ENCODE measurements around the gene SH3BGRL2.

The SH3BGRL2 gene

GRCh38 chr6:79605968-79606764 is 25.0 kb upstream of the SH3BGRL2 start:
- Histone ChIP-seq H4K20me1 (ENCODE audit: insufficient read depth, low read length) (no peaks in the 10 kb centered on the region), H3K27me3 (ENCODE audit: low read depth, low read length) (no peaks in the 10 kb centered on the region), H3K4me3 (ENCODE audit: low read length) (no peak overlapping the region), H3K27ac (ENCODE audit: low read length) (no peak overlapping the region), H3K4me2 (ENCODE audit: low read length) (no peak overlapping the region), H2AFZ (ENCODE audit: low read depth, low read length) (no peak overlapping the region), H3K9me3 (ENCODE audit: insufficient read depth, low read length) (no peaks in the 10 kb centered on the region), H3K9ac (ENCODE audit: low read length) (no peak overlapping the region), H3K4me1 (ENCODE audit: low read length) (no peaks in the 10 kb centered on the region), H3K79me2 (ENCODE audit: low read length) (no peaks in the 10 kb centered on the region), H3K36me3 (replicated peaks; ENCODE audit: low read depth, low read length) (no peaks in the 10 kb centered on the region)
- TF ChIP-seq EZH2phosphoT487 (IDR thresholded peaks at IDR 0.05; ENCODE audit: low read depth), result no peak
- no peak for TF ChIP-seq CTCF (IDR thresholded peaks at IDR 0.05; ENCODE audit: low read depth, low read length)

DNA sequence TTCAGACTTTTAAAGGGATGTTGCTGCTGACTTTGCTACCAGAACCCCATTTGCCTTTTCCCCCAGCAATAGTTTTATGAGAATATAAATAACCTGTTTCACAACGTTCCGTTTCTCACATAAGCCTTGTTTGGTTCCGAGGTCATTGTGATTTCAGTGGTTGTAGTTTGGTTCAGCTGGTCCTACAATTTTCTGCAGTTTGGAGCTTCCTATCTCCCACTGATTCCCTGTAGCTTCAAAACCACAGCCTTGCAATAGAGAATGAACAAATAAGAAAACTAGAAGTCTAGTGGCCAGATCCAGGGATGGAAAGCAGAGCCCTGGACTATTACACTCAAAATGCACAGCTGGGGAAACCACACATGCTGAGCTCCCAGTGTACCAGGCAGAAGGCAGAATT is 24.1 kb upstream of the SH3BGRL2 start:
- Histone ChIP-seq H3K9me3 (ENCODE audit: insufficient read depth, low read length) (no peaks in the 10 kb centered on the region), H3K4me3 (ENCODE audit: low read length) (no peak overlapping the region), H3K36me3 (replicated peaks; ENCODE audit: low read depth, low read length) (no peaks in the 10 kb centered on the region), H3K27ac (ENCODE audit: low read length) (no peak overlapping the region), H3K9ac (ENCODE audit: low read length) (no peak overlapping the region), H4K20me1 (ENCODE audit: insufficient read depth, low read length) (no peaks in the 10 kb centered on the region), H2AFZ (ENCODE audit: low read depth, low read length) (no peak overlapping the region), H3K79me2 (ENCODE audit: low read length) (no peaks in the 10 kb centered on the region), H3K4me2 (ENCODE audit: low read length) (no peak overlapping the region), H3K27me3 (ENCODE audit: low read depth, low read length) (no peaks in the 10 kb centered on the region), H3K4me1 (ENCODE audit: low read length) (no peaks in the 10 kb centered on the region)
- TF ChIP-seq EZH2phosphoT487 (IDR thresholded peaks at IDR 0.05; ENCODE audit: low read depth) (no peak), CTCF (IDR thresholded peaks at IDR 0.05; ENCODE audit: low read depth, low read length) (no peak)

DNA sequence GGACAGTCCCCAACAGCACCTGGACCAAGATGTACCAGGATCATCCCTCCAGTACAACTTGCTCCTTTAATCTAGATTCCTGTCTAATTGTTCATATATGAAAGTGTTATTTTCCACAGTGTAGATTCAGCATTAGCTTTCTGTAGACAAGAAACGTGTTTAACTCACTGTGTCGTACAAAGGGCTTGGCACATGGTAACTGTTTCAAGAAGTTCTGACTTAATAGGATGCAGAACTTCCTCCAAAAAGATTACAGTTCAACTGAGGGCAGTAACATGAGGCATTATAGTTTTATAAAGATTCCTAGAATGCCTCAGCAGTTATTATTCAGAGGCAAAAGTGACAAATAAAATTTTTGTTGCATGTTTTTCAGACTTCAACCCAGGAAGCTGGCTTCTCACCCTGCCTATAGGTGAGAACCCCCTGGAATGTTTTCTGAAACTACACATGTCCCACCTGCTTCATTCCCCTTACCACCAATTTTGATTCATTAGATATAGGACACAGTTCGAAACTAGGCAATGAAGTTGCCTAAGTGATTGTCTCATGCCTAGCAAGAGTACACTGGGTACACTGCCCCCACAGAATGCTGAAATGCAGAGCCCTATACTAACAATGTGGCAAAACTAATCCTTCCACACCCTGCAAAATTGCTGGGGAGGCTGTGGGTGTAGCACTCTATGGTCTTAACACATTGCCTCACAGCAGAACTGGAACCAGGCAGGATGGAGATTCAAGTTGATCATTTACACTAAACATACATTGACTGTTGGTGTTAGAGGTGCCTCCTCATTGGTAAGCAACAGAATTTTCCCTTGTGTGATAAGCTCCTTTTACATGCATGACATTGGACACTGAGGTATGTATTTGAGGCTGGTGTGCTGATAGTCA is 22.6 kb upstream of the SH3BGRL2 start:
- Histone ChIP-seq H3K27me3 (ENCODE audit: low read depth, low read length) (no peaks in the 10 kb centered on the region), H4K20me1 (ENCODE audit: insufficient read depth, low read length) (no peaks in the 10 kb centered on the region), H3K27ac (ENCODE audit: low read length) (no peak overlapping the region), H3K4me1 (ENCODE audit: low read length) (no peaks in the 10 kb centered on the region), H3K9me3 (ENCODE audit: insufficient read depth, low read length) (no peaks in the 10 kb centered on the region), H3K9ac (ENCODE audit: low read length) (no peak overlapping the region), H2AFZ (ENCODE audit: low read depth, low read length) (no peak overlapping the region), H3K36me3 (replicated peaks; ENCODE audit: low read depth, low read length) (no peaks in the 10 kb centered on the region), H3K79me2 (ENCODE audit: low read length) (no peaks in the 10 kb centered on the region), H3K4me3 (ENCODE audit: low read length) (no peak overlapping the region), H3K4me2 (ENCODE audit: low read length) (no peak overlapping the region)
- TF ChIP-seq CTCF (IDR thresholded peaks at IDR 0.05; ENCODE audit: low read depth, low read length) (no peak), EZH2phosphoT487 (IDR thresholded peaks at IDR 0.05; ENCODE audit: low read depth) (no peak)

DNA sequence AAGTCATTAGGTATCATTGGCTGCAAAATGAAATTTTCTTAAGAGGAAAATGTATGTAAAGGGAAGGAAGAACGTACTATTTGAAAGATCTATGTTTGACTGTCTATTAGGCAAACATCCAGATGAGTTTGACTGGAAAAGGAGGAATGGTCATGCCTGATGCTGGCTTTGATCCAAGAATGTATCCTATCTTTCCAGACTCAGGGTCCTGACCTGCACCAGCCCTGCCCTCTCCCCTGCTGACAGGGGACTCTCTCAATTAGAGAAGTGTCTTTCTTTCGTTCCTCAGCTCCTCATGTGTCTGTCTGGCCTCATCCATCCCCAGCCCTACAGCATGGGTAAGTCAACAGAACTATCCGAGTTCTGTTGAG is 21.9 kb upstream of the SH3BGRL2 start:
- Histone ChIP-seq H3K9me3 (ENCODE audit: insufficient read depth, low read length) (no peaks in the 10 kb centered on the region), H3K36me3 (replicated peaks; ENCODE audit: low read depth, low read length) (no peaks in the 10 kb centered on the region), H3K27me3 (ENCODE audit: low read depth, low read length) (no peaks in the 10 kb centered on the region), H3K9ac (ENCODE audit: low read length) (no peak overlapping the region), H3K4me3 (ENCODE audit: low read length) (no peak overlapping the region), H3K4me1 (ENCODE audit: low read length) (no peaks in the 10 kb centered on the region), H3K27ac (ENCODE audit: low read length) (no peak overlapping the region), H2AFZ (ENCODE audit: low read depth, low read length) (no peak overlapping the region), H4K20me1 (ENCODE audit: insufficient read depth, low read length) (no peaks in the 10 kb centered on the region), H3K4me2 (ENCODE audit: low read length) (no peak overlapping the region), H3K79me2 (ENCODE audit: low read length) (no peaks in the 10 kb centered on the region)
- TF ChIP-seq CTCF (IDR thresholded peaks at IDR 0.05; ENCODE audit: low read depth, low read length), result no peak
- TF ChIP-seq EZH2phosphoT487 (IDR thresholded peaks at IDR 0.05; ENCODE audit: low read depth), result no peak

Measured in OCI-LY3 (cell line).